HG03097 (cell line): Measurements from ENCODE around the gene ASB16.
"Not testable (repeated sequence)": the region's sequence is repeated elsewhere in the genome, so short reads cannot be mapped to it uniquely, and the experiment has no call there.

Source experiments
- ATAC-seq: cut with Tn5 transposase; IDR thresholded peaks from one replicate; pipeline ENCODE4 v1.9.1; 2021; ENCODE audit not compliant: unreplicated experiment, low FRiP score

Gene ASB16

GRCh38 chr17:44147812-44148211 lies 22.7 kb upstream of the ASB16 start:
- no peak for ATAC-seq

GRCh38 chr17:44149066-44149465 lies 21.4 kb upstream of the ASB16 start:
- ATAC-seq = not testable (repeated sequence)

GRCh38 chr17:44149750-44150329 lies 20.7 kb upstream of the ASB16 start:
- no peak for ATAC-seq

GRCh38 chr17:44152875-44153274 lies 17.6 kb upstream of the ASB16 start:
- ATAC-seq = no peak

- no peak for ATAC-seq
Measured at GRCh38 chr17:44155488-44155887, 15.0 kb upstream of the ASB16 start.

GRCh38 chr17:44159519-44160210 lies 10.8 kb upstream of the ASB16 start:
- no peak for ATAC-seq

GRCh38 chr17:44164476-44164875 lies 6.0 kb upstream of the ASB16 start:
- no peak for ATAC-seq

GRCh38 chr17:44167181-44167861 lies 3.2 kb upstream of the ASB16 start:
- no peak for ATAC-seq

- ATAC-seq = no peak
Measured at GRCh38 chr17:44170135-44170498, 387 bp upstream of the ASB16 start.

GRCh38 chr17:44171931-44172455 lies 1.5 kb downstream of the ASB16 start:
- ATAC-seq = no peak

GRCh38 chr17:44174427-44174826 lies 3.9 kb downstream of the ASB16 start:
- ATAC-seq = no peak

GRCh38 chr17:44176257-44176656 lies 5.8 kb downstream of the ASB16 start:
- no peak for ATAC-seq

GRCh38 chr17:44176671-44177501 lies 6.4 kb downstream of the ASB16 start:
- ATAC-seq = no peak

GRCh38 chr17:44177640-44178039 lies 7.1 kb downstream of the ASB16 start:
- ATAC-seq = no peak

- ATAC-seq = no peak
Measured at GRCh38 chr17:44178133-44178532, 7.6 kb downstream of the ASB16 start.

GRCh38 chr17:44183024-44183423 lies 12.5 kb downstream of the ASB16 start:
- no peak for ATAC-seq

- ATAC-seq = no peak
Measured at GRCh38 chr17:44184212-44184810, 13.8 kb downstream of the ASB16 start.

- peak; percentile 92 for ATAC-seq
Measured at GRCh38 chr17:44186307-44187130, 16.0 kb downstream of the ASB16 start, which contains the start of gene TMUB2. Gene TMUB2, plus strand, starts transcription at chr17:44186972. Its CDS starts 737 bp downstream, at chr17:44187709.

- ATAC-seq = peak; percentile 28
Measured at GRCh38 chr17:44187131-44187899, 16.8 kb downstream of the ASB16 start.
